ENCODE data around the gene MAB21L1. TPM values are rescaled to one million over a fixed set of nuclear protein-coding genes. Genes with fewer than 3 reads are reported as not detected.

Gene MAB21L1
- total RNA-seq, 1 experiment from 2014 or later: not detected

GRCh38 chr13:35483761-35484160 lies 7.3 kb upstream of the MAB21L1 start:
- no peak overlapping the region for H3K23ac ChIP-seq (ENCODE audit: insufficient read length, low read depth, low read length)
- Mint-ChIP-seq H3K4me1 (peaks cover 6 to 8% of the 10 kb centered on the region in 2 experiments), H3K4me3 (no peak overlapping the region), H3K27ac (no peak overlapping the region), H3K27me3 (ENCODE audit: low read depth) (peaks cover 22% of the 10 kb centered on the region), H3K9me3 (no peaks in the 10 kb centered on the region), H3K36me3 (ENCODE audit: insufficient read depth in 1 of 3, low read depth in 3 of 3) (no peaks in the 10 kb centered on the region)
- no peak overlapping the region for H4K8ac ChIP-seq (replicated peaks; ENCODE audit: insufficient read length, low read depth, low read length)
- H2BK12ac ChIP-seq (ENCODE audit: insufficient read length, low read depth, low read length): no peak overlapping the region
- WGBS (ENCODE audit: extremely low coverage, insufficient read length, low lambda C conversion rate): no CpG with 5 or more reads among the region's 3 CpGs
- H3K56ac ChIP-seq (ENCODE audit: insufficient read length, low read depth, low read length): no peak overlapping the region
- H3K79me2 ChIP-seq (ENCODE audit: insufficient read depth, low read length): no peaks in the 10 kb centered on the region
- no peak overlapping the region for H4K91ac ChIP-seq (ENCODE audit: insufficient read length, low read depth, low read length)
- no peaks in the 10 kb centered on the region; the same call in 1 of the 2 replicates for H3K27me3 ChIP-seq (ENCODE audit: insufficient read depth, low read length)
- no peak overlapping the region for H4K5ac ChIP-seq (ENCODE audit: insufficient read length, low read depth, low read length)
- no peak overlapping the region for H2BK120ac ChIP-seq (ENCODE audit: low read depth, low read length, poor library complexity, severe bottlenecking)
- no peak overlapping the region for H3T11ph ChIP-seq (ENCODE audit: low read length)
- no peaks in the 10 kb centered on the region for H4K20me1 ChIP-seq (ENCODE audit: control insufficient read depth, insufficient read depth, insufficient read length)
- no peak overlapping the region for H3K27ac ChIP-seq (ENCODE audit: insufficient read length, low read depth, low read length)
- H3K14ac ChIP-seq (ENCODE audit: insufficient read depth, low read length): no peak overlapping the region
- no peak overlapping the region for H3K4me2 ChIP-seq (ENCODE audit: insufficient read depth, insufficient read length, low read length)
- no peak overlapping the region for H3K4ac ChIP-seq (ENCODE audit: low read depth, low read length)
- H3K79me1 ChIP-seq (ENCODE audit: insufficient read depth, low read depth, low read length, poor library complexity, severe bottlenecking): no peaks in the 10 kb centered on the region
- no peak overlapping the region for H2BK20ac ChIP-seq (ENCODE audit: low read depth, low read length, poor library complexity, severe bottlenecking)
- no peaks in the 10 kb centered on the region; the same call in 1 of the 2 replicates for H3K4me1 ChIP-seq (ENCODE audit: insufficient read depth, low read length)
- H2AFZ ChIP-seq (ENCODE audit: low read length): no peak overlapping the region
- no peak for TF ChIP-seq CTCF (conservative IDR thresholded peaks at IDR 0.05)
- no peaks in the 10 kb centered on the region for H3K9me3 ChIP-seq (ENCODE audit: control insufficient read depth, low read depth, low read length)
- no peak overlapping the region for H2AK5ac ChIP-seq (ENCODE audit: insufficient read length, low read length)
- no peak overlapping the region for H3K18ac ChIP-seq (ENCODE audit: insufficient read length, low read depth, low read length)
- no peak overlapping the region for H2BK5ac ChIP-seq (ENCODE audit: insufficient read length, low read length)
- peaks cover 5% of the 10 kb centered on the region for H3K23me2 ChIP-seq (ENCODE audit: insufficient read length, low read depth, low read length, poor library complexity, severe bottlenecking)
- H2BK15ac ChIP-seq (ENCODE audit: low read depth, low read length): no peak overlapping the region
- no peak overlapping the region for H3K9ac ChIP-seq (ENCODE audit: extremely low read depth, insufficient read length, low read length)
- no peak for DNase-seq

Data from H9 (cell line).